K562 (cell line): ENCODE results near the gene TULP3. TPM values are rescaled to one million over a fixed set of nuclear protein-coding genes. Genes with fewer than 3 reads are reported as not detected.

Source experiments
- EP400 ChIP-seq: fragments of 450-650 bp; IDR thresholded peaks from 2 replicates; pipeline ENCODE4 v1.6.1; 2017; ENCODE audit warnings: antibody characterized with exemption, mild to moderate bottlenecking, moderate library complexity
- FIP1L1 ChIP-seq: fragments of 200-400 bp; formaldehyde crosslinking; IDR thresholded peaks from 2 replicates; pipeline ENCODE4 v1.6.1; 2018; ENCODE audit warnings: mild to moderate bottlenecking, low read depth, low read length; ENCODE audit not compliant: poor library complexity, severe bottlenecking
- POLR2H ChIP-seq: IDR thresholded peaks from 2 replicates; pipeline ENCODE4 v1.6.1; 2016; ENCODE audit warnings: missing genetic modification characterization, low read depth, mild to moderate bottlenecking, control low read depth, missing compliant biosample characterization, moderate library complexity
- SIN3B ChIP-seq: fragments of 450-650 bp; IDR thresholded peaks from 2 replicates; pipeline ENCODE4 v1.6.1; 2017; ENCODE audit warnings: low read depth, mild to moderate bottlenecking, moderate library complexity
- SUPT5H ChIP-seq: fragments of 450-650 bp; IDR thresholded peaks from 2 replicates; pipeline ENCODE4 v1.6.1; 2016
- polyA plus RNA-seq, 8 experiments: library from polyadenylated mRNA; depleted of rRNA in 4 of 8; stranded (reverse) in 5 of 8; unstranded in 3 of 8; fragments of >200 nt; fragmentation: Nextera tagmentation in 2 of 8; fragmentation: Illumina TruSeq in 1 of 8; extraction: Ambion mirVana in 2 of 8; extraction: Trizol in 1 of 8; gene quantifications; 2 replicates each; pipeline versions ENCODE4 v1.2.1 to v1.2.3, GENCODE V29; 2011 to 2014; ENCODE audit warnings: inconsistent platforms in 1 of 8, missing spikeins in 1 of 8
- total RNA-seq, 7 experiments: library from RNA; depleted of rRNA in 6 of 7; stranded (reverse); fragments of >200 nt in 6 of 7; fragmentation: Illumina TruSeq in 2 of 7; extraction: Trizol in 2 of 7; gene quantifications; 2 replicates each; pipeline versions ENCODE4 v1.2.1 to v1.2.3, GENCODE V29; 2011 to 2021; ENCODE audit warnings: low replicate concordance in 1 of 7
- TF ChIP-seq, protein P1 (sequence below), 2 experiments: IDR thresholded peaks; 2 replicates each; pipeline ENCODE4 v1.6.1; 2011; ENCODE audit warnings: borderline replicate concordance in 1 of 2, control low read depth in 1 of 2, low read depth in 1 of 2, low read length in 1 of 2, mild to moderate bottlenecking in 1 of 2, mixed read lengths in 1 of 2, moderate library complexity in 1 of 2; ENCODE audit not compliant: insufficient read depth in 1 of 2, insufficient read length in 1 of 2, poor library complexity in 1 of 2, severe bottlenecking in 1 of 2; ENCODE audit errors: extremely low read depth in 1 of 2
- TF ChIP-seq, protein P2 (sequence below): fragments of 200-800 bp; sonication (Bioruptor generic); IDR thresholded peaks from 2 replicates; pipeline ENCODE4 v1.6.1; 2017; ENCODE audit warnings: missing genetic modification characterization, missing compliant biosample characterization
- TF ChIP-seq, protein P3 (sequence below), 2 experiments: fragments of 450-650 bp; formaldehyde crosslinking in 1 of 2; IDR thresholded peaks; 2 replicates each; pipeline versions ENCODE4 v1.4.0 to v1.6.1; 2014 to 2020; ENCODE audit warnings: mild to moderate bottlenecking in 2 of 2, borderline replicate concordance in 1 of 2, low read depth in 1 of 2

The TULP3 gene
- total and polyA plus RNA-seq, 9 of the 15 experiments (the other 6 are each of a cell fraction or from before 2014, with no cell fraction given), result 3.6 to 13.3 (median 7.3) TPM

DNA sequence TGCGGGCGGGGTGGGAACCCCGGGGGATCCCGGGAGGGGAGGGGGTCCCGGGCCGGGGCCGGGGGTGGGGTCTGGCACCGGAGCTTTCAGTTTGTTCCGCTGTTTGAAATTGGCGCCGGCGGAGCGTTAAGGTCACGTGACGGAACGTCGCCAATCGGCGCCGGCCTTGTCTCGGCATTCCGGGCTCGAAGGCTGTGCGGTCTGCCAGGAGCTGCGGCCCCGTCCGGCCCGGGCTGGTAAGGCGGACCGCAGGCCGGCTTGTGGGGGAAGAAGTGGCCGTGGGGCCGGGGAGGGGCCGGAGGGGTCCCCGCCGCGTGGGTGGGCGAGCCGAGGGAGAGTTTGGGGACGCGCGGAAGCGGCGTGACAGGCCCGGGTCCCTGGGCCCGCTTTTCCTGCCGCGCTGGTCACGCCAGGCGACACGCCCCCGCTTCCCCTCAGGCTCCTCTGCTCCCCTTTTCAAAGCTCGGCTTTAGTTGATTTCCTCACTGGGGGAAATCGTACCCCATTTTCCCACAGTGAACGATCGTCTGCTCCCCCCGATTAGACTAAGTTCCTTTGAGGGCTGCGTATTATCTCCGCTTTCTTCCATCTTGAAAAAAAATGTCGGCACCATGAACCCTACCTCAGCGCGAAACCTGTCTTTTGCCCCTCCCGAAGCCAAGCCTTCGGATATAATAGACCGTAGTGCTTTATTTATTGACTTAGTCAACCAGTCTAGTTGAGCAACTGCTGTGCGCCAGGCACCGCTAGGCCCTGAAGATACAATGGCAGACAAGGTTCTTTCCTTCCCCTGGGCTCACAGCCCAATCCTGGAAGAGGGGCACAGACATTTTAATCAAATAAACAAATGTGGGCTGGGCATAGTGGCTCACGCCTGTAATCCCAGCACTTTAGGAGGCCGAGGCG lies 13.4 kb upstream of the TULP3 start, which contains the start of the genes FOXM1 and RHNO1 (continued):
- TF ChIP-seq, protein P1, sequence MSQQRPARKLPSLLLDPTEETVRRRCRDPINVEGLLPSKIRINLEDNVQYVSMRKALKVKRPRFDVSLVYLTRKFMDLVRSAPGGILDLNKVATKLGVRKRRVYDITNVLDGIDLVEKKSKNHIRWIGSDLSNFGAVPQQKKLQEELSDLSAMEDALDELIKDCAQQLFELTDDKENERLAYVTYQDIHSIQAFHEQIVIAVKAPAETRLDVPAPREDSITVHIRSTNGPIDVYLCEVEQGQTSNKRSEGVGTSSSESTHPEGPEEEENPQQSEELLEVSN (IDR thresholded peaks at IDR 0.05; ENCODE audit: borderline replicate concordance in 1 of 2, extremely low read depth in 1 of 2, insufficient read depth in 1 of 2, insufficient read length in 1 of 2, low read depth in 1 of 2, low read length in 1 of 2, poor library complexity in 1 of 2, severe bottlenecking in 1 of 2), result peak; percentile 12 to 57
- TF ChIP-seq POLR2H, result peak; percentile 62; the same call in 1 of the 2 replicates
- peak; percentile 38; the same call in 1 of the 2 replicates for TF ChIP-seq SIN3B
- TF ChIP-seq, protein P2, sequence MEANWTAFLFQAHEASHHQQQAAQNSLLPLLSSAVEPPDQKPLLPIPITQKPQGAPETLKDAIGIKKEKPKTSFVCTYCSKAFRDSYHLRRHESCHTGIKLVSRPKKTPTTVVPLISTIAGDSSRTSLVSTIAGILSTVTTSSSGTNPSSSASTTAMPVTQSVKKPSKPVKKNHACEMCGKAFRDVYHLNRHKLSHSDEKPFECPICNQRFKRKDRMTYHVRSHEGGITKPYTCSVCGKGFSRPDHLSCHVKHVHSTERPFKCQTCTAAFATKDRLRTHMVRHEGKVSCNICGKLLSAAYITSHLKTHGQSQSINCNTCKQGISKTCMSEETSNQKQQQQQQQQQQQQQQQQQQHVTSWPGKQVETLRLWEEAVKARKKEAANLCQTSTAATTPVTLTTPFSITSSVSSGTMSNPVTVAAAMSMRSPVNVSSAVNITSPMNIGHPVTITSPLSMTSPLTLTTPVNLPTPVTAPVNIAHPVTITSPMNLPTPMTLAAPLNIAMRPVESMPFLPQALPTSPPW (CRISPR knock-in tag), result peak; percentile 34
- TF ChIP-seq FIP1L1, result no peak
- TF ChIP-seq, protein P3, sequence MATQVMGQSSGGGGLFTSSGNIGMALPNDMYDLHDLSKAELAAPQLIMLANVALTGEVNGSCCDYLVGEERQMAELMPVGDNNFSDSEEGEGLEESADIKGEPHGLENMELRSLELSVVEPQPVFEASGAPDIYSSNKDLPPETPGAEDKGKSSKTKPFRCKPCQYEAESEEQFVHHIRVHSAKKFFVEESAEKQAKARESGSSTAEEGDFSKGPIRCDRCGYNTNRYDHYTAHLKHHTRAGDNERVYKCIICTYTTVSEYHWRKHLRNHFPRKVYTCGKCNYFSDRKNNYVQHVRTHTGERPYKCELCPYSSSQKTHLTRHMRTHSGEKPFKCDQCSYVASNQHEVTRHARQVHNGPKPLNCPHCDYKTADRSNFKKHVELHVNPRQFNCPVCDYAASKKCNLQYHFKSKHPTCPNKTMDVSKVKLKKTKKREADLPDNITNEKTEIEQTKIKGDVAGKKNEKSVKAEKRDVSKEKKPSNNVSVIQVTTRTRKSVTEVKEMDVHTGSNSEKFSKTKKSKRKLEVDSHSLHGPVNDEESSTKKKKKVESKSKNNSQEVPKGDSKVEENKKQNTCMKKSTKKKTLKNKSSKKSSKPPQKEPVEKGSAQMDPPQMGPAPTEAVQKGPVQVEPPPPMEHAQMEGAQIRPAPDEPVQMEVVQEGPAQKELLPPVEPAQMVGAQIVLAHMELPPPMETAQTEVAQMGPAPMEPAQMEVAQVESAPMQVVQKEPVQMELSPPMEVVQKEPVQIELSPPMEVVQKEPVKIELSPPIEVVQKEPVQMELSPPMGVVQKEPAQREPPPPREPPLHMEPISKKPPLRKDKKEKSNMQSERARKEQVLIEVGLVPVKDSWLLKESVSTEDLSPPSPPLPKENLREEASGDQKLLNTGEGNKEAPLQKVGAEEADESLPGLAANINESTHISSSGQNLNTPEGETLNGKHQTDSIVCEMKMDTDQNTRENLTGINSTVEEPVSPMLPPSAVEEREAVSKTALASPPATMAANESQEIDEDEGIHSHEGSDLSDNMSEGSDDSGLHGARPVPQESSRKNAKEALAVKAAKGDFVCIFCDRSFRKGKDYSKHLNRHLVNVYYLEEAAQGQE (IDR thresholded peaks at IDR 0.05; ENCODE audit: borderline replicate concordance), result peak; percentile 83
- TF ChIP-seq, protein P3 (CRISPR knock-in tag; IDR thresholded peaks at IDR 0.05; ENCODE audit: low read depth), result no peak
- peak; percentile 71 for TF ChIP-seq SUPT5H
- TF ChIP-seq EP400, result peak; percentile 76; the same call in 1 of the 2 replicates
